RWPE2 (cell line): ENCODE measurements around the gene LUZP2.

Experiments
- ATAC-seq: fragments of 200-7000 bp; cut with Tn5 transposase; 3 replicates; pipeline ENCODE4 v1.9.1; 2021; ENCODE audit warnings: low read depth
- DNase-seq: peaks from one replicate; pipeline ENCODE4 v3.0.0-alpha.2; 2020; ENCODE audit warnings: low spot score
- H3K27ac ChIP-seq: fragments of 450-650 bp; 2 replicates; pipeline ENCODE4 v1.5.1; 2017; ENCODE audit warnings: mild to moderate bottlenecking; ENCODE audit not compliant: poor library complexity, severe bottlenecking
- H3K27me3 ChIP-seq: fragments of 250-450 bp; sonication (Bioruptor Pico); 2 replicates; pipeline ENCODE4 v1.5.1; 2021; ENCODE audit warnings: mild to moderate bottlenecking, moderate library complexity; ENCODE audit not compliant: insufficient read depth, poor library complexity, severe bottlenecking
- H3K36me3 ChIP-seq: fragments of 250-450 bp; sonication (Bioruptor Pico); 2 replicates; pipeline ENCODE4 v1.5.1; 2020; ENCODE audit warnings: low read depth, mild to moderate bottlenecking, moderate library complexity
- H3K4me1 ChIP-seq: fragments of 250-450 bp; sonication (Bioruptor Pico); 2 replicates; pipeline ENCODE4 v1.5.1; 2021; ENCODE audit warnings: mild to moderate bottlenecking, moderate library complexity; ENCODE audit not compliant: insufficient read depth, poor library complexity, severe bottlenecking
- H3K4me3 ChIP-seq: fragments of 250-450 bp; sonication (Bioruptor Pico); 2 replicates; pipeline ENCODE4 v1.5.1; 2021; ENCODE audit warnings: mild to moderate bottlenecking, moderate library complexity; ENCODE audit not compliant: severe bottlenecking
- H3K9me3 ChIP-seq: fragments of 250-450 bp; sonication (Bioruptor Pico); 2 replicates; pipeline ENCODE4 v1.5.1; 2021; ENCODE audit warnings: mild to moderate bottlenecking, moderate library complexity; ENCODE audit not compliant: severe bottlenecking
- CTCF ChIP-seq: fragments of 450-650 bp; IDR thresholded peaks from one replicate; pipeline ENCODE4 v1.5.1; 2017; ENCODE audit warnings: mild to moderate bottlenecking, moderate library complexity; ENCODE audit not compliant: poor library complexity, severe bottlenecking

Gene LUZP2

GRCh38 chr11:24637520-24637919 is 140.7 kb downstream of the LUZP2 start:
- DNase-seq: no peak
- no peak for ATAC-seq
- H3K27ac ChIP-seq: no peak overlapping the region
- no peaks in the 10 kb centered on the region for H3K27me3 ChIP-seq
- TF ChIP-seq CTCF: no peak
- no peaks in the 10 kb centered on the region for H3K9me3 ChIP-seq
- no peaks in the 10 kb centered on the region for H3K36me3 ChIP-seq
- H3K4me3 ChIP-seq: no peak overlapping the region
- H3K4me1 ChIP-seq: no peaks in the 10 kb centered on the region

DNA sequence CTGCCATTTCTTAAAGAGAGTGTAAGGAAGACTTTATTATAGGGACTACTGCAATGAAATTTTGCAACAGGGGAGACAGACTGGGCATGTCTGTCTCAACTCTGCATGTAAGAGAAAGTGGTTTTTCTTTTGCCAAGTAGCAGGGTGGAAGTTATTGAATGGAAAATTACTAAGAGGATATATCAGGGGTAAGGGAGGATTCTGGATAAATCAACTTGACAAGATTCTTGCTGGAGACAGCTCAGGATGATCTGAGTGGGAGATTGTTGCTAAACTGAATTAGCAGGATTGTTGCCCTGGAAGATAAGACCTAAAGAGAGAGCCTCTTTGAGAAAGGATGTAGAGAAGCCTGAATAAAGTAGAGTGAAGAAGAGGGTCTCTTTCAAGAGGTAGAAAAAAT is 145.8 kb downstream of the LUZP2 start:
- no peak for TF ChIP-seq CTCF
- DNase-seq: no peak
- Histone ChIP-seq H3K4me3 (no peak overlapping the region), H3K9me3 (no peaks in the 10 kb centered on the region), H3K27me3 (no peaks in the 10 kb centered on the region), H3K4me1 (no peaks in the 10 kb centered on the region), H3K27ac (no peak overlapping the region), H3K36me3 (no peaks in the 10 kb centered on the region)
- ATAC-seq: no peak

- Histone ChIP-seq H3K4me1 (no peaks in the 10 kb centered on the region), H3K27ac (no peak overlapping the region), H3K27me3 (no peaks in the 10 kb centered on the region), H3K4me3 (no peak overlapping the region), H3K36me3 (no peaks in the 10 kb centered on the region), H3K9me3 (no peaks in the 10 kb centered on the region)
- no peak for TF ChIP-seq CTCF
- DNase-seq (no peak), ATAC-seq (no peak)
These were observed 148.7 kb downstream of the LUZP2 start for GRCh38 chr11:24645563-24645962.

- no peak overlapping the region for H3K27ac ChIP-seq
- no peak for DNase-seq
- no peak for TF ChIP-seq CTCF
- no peak overlapping the region for H3K4me3 ChIP-seq
- no peaks in the 10 kb centered on the region for H3K36me3 ChIP-seq
- H3K27me3 ChIP-seq: no peaks in the 10 kb centered on the region
- H3K9me3 ChIP-seq: no peaks in the 10 kb centered on the region
- no peaks in the 10 kb centered on the region for H3K4me1 ChIP-seq
- ATAC-seq: no peak
These were observed 155.0 kb downstream of the LUZP2 start for GRCh38 chr11:24651873-24652272.

DNA sequence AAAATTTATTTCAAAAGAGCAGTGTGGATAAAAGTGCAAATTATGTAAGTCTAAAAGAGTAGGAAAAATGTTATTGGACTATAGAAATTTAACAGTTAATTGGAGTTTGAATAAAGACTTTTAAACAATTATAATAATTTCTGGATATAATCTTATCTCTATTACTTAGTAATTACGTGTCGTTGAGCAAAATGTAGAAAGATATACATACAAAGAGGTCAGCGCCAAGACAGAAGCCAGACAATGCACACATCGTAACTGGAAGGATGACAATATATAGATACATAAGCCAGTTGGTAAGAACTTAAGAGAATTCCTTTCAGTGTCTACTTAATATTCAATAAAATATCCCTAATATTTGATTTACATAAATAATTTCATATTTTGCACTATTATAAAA is 157.0 kb downstream of the LUZP2 start:
- Histone ChIP-seq H3K27ac (no peak overlapping the region), H3K4me3 (no peak overlapping the region), H3K9me3 (no peaks in the 10 kb centered on the region), H3K4me1 (no peaks in the 10 kb centered on the region), H3K36me3 (no peaks in the 10 kb centered on the region), H3K27me3 (no peaks in the 10 kb centered on the region)
- no peak for ATAC-seq
- no peak for DNase-seq
- no peak for TF ChIP-seq CTCF
